Upper lobe of left lung (tissue), 6 donors: ENCODE data around the gene RPRML. TPM values are rescaled to one million over a fixed set of nuclear protein-coding genes. Genes with fewer than 3 reads are reported as not detected.

Source experiments
- ATAC-seq, 2 donors: fragments of 200-7000 bp; cut with Tn5 transposase; one replicate each; pipeline ENCODE4 v1.9.1; 2022; ENCODE audit warnings: mild to moderate bottlenecking in 2 of 2, moderate library complexity in 2 of 2; ENCODE audit not compliant: low FRiP score in 2 of 2
- DNase-seq, 2 donors: peaks; one replicate each; pipeline ENCODE4 v3.0.0-alpha.2; 2019 to 2020
- H3K27ac ChIP-seq, 4 donors: fragments of 200-600 bp; sonication (generic); one replicate each; pipeline ENCODE4 v1.5.1; 2016 to 2019
- H3K27me3 ChIP-seq, 4 donors: fragments of 200-600 bp; sonication (generic); one replicate each; pipeline ENCODE4 v1.5.1; 2017 to 2019
- H3K36me3 ChIP-seq, 4 donors: fragments of 200-600 bp; sonication (generic); one replicate each; pipeline ENCODE4 v1.5.1; 2016 to 2019
- H3K4me1 ChIP-seq, 4 donors: fragments of 200-600 bp; sonication (generic); one replicate each; pipeline ENCODE4 v1.5.1; 2018 to 2019
- H3K4me3 ChIP-seq, 4 donors: fragments of 200-600 bp; sonication (generic); one replicate each; pipeline ENCODE4 v1.5.1; 2017 to 2019; ENCODE audit warnings: mild to moderate bottlenecking in 2 of 4, moderate library complexity in 1 of 4
- H3K9me3 ChIP-seq, 4 donors: fragments of 200-600 bp; sonication (generic); one replicate each; pipeline ENCODE4 v1.5.1; 2018 to 2019
- EP300 ChIP-seq, 4 donors: sonication (generic); formaldehyde crosslinking; IDR thresholded peaks; one replicate each; pipeline ENCODE4 v1.5.1; 2017; ENCODE audit warnings: antibody characterized with exemption in 4 of 4, control low read depth in 2 of 4
- POLR2A ChIP-seq, 4 donors: fragments of 450-650 bp; IDR thresholded peaks; one replicate each; pipeline ENCODE4 v1.5.1; 2016 to 2017; ENCODE audit warnings: antibody characterized with exemption in 4 of 4, mild to moderate bottlenecking in 2 of 4
- POLR2AphosphoS5 ChIP-seq, 2 donors: sonication (generic); formaldehyde crosslinking; IDR thresholded peaks; one replicate each; pipeline ENCODE4 v1.5.1; 2017; ENCODE audit warnings: antibody characterized with exemption in 2 of 2
- WGBS, 2 donors: methylation state at CpG; one replicate each; pipeline ENCODE4 v1.1.5; 2017 to 2018; 5-methylcytosine and 5-hydroxymethylcytosine counted together
- total RNA-seq, 6 donors: library from RNA; depleted of rRNA in 4 of 6; stranded (reverse); fragments of >200 nt in 4 of 6; gene quantifications; one replicate each; pipeline versions ENCODE4 v1.1.0 to v1.2.1, GENCODE V29; 2016 to 2021
- TF ChIP-seq, protein P1 (sequence below), 6 experiments: fragments of 450-650 bp in 4 of 6; fragments of 200-600 bp in 2 of 6; sonication (generic) in 2 of 6; IDR thresholded peaks; one replicate each; pipeline ENCODE4 v1.5.1; 2016 to 2019; ENCODE audit warnings: antibody characterized with exemption in 6 of 6
- donor health status: DM: no; HTN: no; CAD: no; lungs with moderate emphysema.
- donor health status: DM: no; HTN: yes; CAD: no; lungs with severe emphysema.

The RPRML gene
- total RNA-seq, 6 donors from 2014 or later = 0.30 to 3.9 (median 0.91) TPM; not detected in 3

DNA sequence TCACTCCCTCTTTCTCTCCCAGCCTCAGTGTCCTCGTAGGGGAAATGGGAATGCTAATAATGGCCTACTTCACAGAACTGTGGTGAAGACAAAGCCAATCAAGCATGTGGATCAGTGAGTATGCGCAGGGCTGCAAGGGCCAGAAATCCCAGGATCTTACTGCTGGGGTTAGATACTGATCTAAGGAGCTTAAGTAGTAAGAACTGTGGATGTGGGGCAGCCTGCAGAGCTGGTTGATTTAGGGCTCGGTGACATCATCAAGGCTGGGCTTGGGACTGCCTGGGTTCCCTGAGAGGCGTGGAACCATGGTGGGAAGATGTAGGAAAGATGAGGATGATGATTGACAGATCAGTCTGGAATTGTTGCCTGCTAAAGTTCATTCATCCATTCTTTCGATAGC, 30.5 kb downstream of the RPRML start:
- Histone ChIP-seq H3K36me3 (peaks cover 0 to 7% (median 0%) of the 10 kb centered on the region in 4 donors), H3K4me3 (no peak overlapping the region), H3K27ac (no peak overlapping the region), H3K9me3 (no peaks in the 10 kb centered on the region), H3K27me3 (no peaks in the 10 kb centered on the region), H3K4me1 (peaks cover 6 to 10% (median 8%) of the 10 kb centered on the region in 4 donors)
- TF ChIP-seq, protein P1, sequence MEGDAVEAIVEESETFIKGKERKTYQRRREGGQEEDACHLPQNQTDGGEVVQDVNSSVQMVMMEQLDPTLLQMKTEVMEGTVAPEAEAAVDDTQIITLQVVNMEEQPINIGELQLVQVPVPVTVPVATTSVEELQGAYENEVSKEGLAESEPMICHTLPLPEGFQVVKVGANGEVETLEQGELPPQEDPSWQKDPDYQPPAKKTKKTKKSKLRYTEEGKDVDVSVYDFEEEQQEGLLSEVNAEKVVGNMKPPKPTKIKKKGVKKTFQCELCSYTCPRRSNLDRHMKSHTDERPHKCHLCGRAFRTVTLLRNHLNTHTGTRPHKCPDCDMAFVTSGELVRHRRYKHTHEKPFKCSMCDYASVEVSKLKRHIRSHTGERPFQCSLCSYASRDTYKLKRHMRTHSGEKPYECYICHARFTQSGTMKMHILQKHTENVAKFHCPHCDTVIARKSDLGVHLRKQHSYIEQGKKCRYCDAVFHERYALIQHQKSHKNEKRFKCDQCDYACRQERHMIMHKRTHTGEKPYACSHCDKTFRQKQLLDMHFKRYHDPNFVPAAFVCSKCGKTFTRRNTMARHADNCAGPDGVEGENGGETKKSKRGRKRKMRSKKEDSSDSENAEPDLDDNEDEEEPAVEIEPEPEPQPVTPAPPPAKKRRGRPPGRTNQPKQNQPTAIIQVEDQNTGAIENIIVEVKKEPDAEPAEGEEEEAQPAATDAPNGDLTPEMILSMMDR (IDR thresholded peaks at IDR 0.05) = no peak
- no peak for TF ChIP-seq POLR2A (IDR thresholded peaks at IDR 0.05)
- TF ChIP-seq POLR2AphosphoS5 (IDR thresholded peaks at IDR 0.05) = no peak
- TF ChIP-seq EP300 (IDR thresholded peaks at IDR 0.05) = no peak
- WGBS, 2 donors = 93 to 95% methylated on average over 5 of the region's 5 CpGs
- no peak for DNase-seq
- no peak for ATAC-seq

DNA sequence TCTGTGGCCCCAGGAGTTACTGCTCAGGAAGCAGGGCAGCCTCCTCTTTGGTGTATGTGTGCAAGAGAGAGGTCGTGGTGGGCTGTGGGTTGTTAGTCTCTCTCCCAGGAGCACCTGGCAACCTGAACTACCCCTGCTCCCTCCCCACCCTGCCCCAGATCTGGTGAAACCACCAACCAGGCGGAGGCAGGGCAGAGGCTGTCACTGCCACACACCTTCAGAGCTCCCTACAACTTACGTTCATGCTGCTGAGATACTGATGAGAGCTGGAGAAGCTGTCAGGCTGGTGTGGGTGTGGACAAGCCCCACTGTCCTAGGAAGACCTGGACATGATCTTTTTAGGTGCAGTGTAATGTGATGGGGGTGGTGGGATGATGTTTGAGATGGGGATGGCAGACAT, 31.8 kb downstream of the RPRML start:
- H3K4me1 ChIP-seq = peaks cover 11 to 21% (median 16%) of the 10 kb centered on the region in 4 donors
- H3K27ac ChIP-seq = no peak overlapping the region
- H3K4me3 ChIP-seq = no peak overlapping the region
- DNase-seq (no peak), ATAC-seq (no peak)
- peaks cover 0 to 7% (median 0%) of the 10 kb centered on the region in 4 donors for H3K36me3 ChIP-seq
- no peaks in the 10 kb centered on the region for H3K27me3 ChIP-seq
- WGBS, 2 donors = 33 to 53% methylated on average over 2 to 3 of the region's 3 CpGs
- no peaks in the 10 kb centered on the region for H3K9me3 ChIP-seq
- TF ChIP-seq EP300 (IDR thresholded peaks at IDR 0.05) = no peak
- no peak for TF ChIP-seq POLR2AphosphoS5 (IDR thresholded peaks at IDR 0.05)
- TF ChIP-seq POLR2A (IDR thresholded peaks at IDR 0.05) = no peak
- TF ChIP-seq, protein P1 (IDR thresholded peaks at IDR 0.05) = no peak

DNA sequence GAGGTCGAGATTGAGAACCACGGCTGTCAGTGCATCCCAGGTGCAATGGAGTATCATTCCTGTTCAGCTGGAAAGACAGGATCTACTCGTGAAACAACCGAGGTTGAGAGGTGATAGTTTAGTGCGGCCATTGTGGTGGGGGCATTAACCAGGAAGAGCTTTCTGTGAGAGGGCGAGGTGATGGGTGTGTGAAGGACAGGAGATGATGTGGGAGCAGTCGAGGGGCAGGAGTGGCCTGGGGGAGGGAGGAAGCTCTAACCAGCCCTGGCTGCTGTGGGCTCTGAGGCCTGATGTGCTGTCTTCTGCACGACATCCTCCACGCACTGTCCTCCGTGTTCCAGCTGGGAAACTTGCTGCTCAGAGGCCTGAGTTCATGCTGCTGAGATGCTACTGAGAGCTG, 34.1 kb downstream of the RPRML start:
- Histone ChIP-seq H3K27ac (no peak overlapping the region), H3K4me3 (no peak overlapping the region), H3K36me3 (peaks cover 0 to 23% (median 7%) of the 10 kb centered on the region in 4 donors), H3K9me3 (no peaks in the 10 kb centered on the region), H3K27me3 (no peaks in the 10 kb centered on the region), H3K4me1 (peaks cover 11 to 21% (median 16%) of the 10 kb centered on the region in 4 donors)
- no peak for DNase-seq
- WGBS, 2 donors = 53 to 64% methylated on average over 9 to 10 of the region's 10 CpGs
- no peak for ATAC-seq
- TF ChIP-seq, protein P1 (IDR thresholded peaks at IDR 0.05) = no peak
- no peak for TF ChIP-seq POLR2A (IDR thresholded peaks at IDR 0.05)

DNA sequence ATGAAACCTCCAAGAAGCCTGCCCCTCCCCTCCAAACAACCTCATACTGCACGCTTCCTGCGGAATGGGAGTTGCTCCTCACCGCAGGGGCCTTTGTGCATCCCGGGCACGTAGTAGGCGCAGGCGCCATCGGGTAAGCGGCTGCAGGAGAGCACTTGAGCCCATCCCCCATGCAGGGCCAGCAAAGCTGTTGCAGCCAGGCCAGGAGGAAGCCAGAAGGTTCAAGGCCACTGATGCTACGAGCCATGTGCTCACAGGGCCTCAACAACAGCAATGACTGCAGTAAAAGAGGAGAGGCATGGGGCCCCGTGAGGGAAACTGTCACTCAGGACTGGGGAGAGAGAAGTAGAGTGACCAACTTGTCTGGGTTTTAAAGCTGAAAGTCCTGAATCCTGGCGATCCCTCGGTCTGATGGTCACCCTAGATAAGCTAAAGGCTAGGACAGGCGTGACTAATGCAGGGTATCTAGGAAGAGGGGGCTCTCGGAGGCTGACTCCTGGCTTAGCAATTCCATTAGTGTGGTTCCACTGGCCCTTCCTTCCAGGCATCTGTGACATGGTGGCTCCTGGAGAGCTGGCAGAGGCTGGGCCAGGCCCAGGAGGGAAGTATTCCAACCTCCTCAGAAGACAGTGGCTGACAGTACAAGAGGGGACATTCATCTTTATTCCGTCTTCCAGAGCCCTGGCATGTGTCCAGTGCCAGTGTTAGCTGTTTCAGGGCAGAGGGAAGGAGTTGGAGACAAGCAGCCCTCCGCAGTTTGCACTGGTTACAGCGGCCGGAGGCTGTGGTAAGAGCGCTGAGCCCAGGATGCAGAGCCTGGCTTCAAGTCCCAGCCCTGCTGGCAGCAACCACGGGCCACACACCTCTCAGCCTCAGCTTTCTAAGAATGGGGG, 35.3 kb downstream of the RPRML start:
- ATAC-seq (peak in 1 of 2 donors; percentile 9), DNase-seq (peak in 1 of 2 donors; percentile 58)
- TF ChIP-seq EP300 (IDR thresholded peaks at IDR 0.05) (no peak), POLR2A (IDR thresholded peaks at IDR 0.05) (no peak)
- Histone ChIP-seq H3K27ac (no peak overlapping the region), H3K4me3 (no peak overlapping the region), H3K27me3 (no peaks in the 10 kb centered on the region), H3K36me3 (peaks cover under 1 to 31% (median 18%) of the 10 kb centered on the region in 4 donors), H3K4me1 (peaks cover 11 to 21% (median 16%) of the 10 kb centered on the region in 4 donors), H3K9me3 (no peaks in the 10 kb centered on the region)
- WGBS, 2 donors = 17 to 18% methylated on average over 17 to 21 of the region's 21 CpGs

DNA sequence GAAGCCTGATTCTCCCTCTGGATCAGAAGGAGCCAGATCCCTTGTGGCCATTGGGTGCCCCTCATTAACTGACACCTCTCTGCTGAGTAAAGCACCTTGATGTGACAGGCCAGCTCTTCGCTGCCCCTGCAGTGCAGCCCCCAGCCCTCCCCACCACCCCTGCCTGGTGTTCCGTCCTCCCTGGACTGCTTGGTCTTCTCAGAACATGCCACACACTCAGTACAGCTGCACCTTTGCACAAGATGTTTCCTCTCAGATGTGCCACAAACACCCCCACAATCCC, 35.9 kb downstream of the RPRML start:
- WGBS, 2 donors = 48 to 56% methylated on average over 1 to 2 of the region's 2 CpGs
- TF ChIP-seq, protein P1 (IDR thresholded peaks at IDR 0.05) = no peak
- ATAC-seq = no peak

More for the DNA sequence above, 35.9 kb downstream of the RPRML start:
- H3K4me3 ChIP-seq = no peak overlapping the region
- H3K27ac ChIP-seq = no peak overlapping the region
- no peaks in the 10 kb centered on the region for H3K27me3 ChIP-seq
- H3K4me1 ChIP-seq = peaks cover 11 to 21% (median 16%) of the 10 kb centered on the region in 4 donors
- H3K36me3 ChIP-seq = peaks cover 6 to 34% (median 24%) of the 10 kb centered on the region in 4 donors
- no peak for DNase-seq
- H3K9me3 ChIP-seq = no peaks in the 10 kb centered on the region
